Measurements from ENCODE around the gene GPNMB.

GPNMB gene

GRCh38 chr7:23273141-23273599 is 26.6 kb downstream of the GPNMB start:
- DNase-seq (ENCODE audit: low read depth in 2 of 2), result peak; percentile 44 to 45

- DNase-seq (ENCODE audit: low read depth in 2 of 2), result no peak
Measured at GRCh38 chr7:23275912-23276311, 29.3 kb downstream of the GPNMB start.

DNA sequence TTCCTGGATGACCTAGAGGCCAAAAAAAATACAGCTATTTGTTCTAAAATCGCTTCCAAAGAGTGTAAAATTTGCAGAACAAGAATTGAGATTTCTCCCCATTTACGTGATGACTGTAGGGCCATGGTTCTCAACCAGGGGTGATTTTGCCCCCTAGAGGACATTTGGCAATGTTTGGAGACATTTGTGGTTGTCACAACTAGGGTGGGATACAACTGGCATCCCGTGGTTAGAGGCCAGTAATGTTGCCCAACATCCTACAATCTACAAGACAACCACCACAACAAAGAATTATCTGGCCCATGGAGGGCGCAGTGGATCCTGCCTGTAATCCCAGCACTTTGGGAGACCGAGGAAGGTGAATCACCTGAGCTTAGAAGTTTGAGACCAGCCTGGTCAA is 29.8 kb downstream of the GPNMB start:
- DNase-seq (ENCODE audit: low read depth in 2 of 2), result no peak

GRCh38 chr7:23276947-23277346 is 30.4 kb downstream of the GPNMB start:
- DNase-seq (ENCODE audit: low read depth in 2 of 2), result no peak

DNA sequence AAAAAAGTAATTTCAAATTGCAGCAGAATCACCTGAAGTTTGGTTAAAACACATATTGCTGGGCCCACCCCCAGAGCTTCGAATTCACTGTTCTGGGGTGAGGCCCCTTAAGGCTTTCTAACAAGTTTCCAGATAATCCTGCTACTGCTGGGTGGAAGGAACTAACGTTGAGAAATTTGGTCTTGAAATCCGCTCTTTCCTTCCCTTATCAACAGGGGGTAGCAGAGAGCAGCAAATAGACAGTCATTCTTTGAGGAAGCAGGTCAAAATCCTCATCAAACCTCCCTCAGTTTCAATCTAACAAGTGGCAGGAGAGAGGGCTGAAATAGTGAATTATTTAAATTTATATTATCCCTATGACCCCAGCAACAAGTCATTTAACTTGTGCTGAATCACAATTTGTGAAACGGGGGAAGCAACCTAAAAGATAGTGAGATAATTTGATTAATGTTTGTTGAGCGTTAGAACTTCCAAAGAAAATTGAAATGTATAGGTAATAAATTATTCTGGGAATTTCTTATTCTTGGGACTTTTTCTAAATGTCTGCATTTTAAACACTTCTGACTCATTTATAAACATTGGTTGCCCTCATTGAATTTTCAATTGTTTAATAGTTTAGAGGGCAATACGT is 30.9 kb downstream of the GPNMB start:
- peak; percentile 34 to 46 for DNase-seq (ENCODE audit: low read depth in 2 of 2)

DNA sequence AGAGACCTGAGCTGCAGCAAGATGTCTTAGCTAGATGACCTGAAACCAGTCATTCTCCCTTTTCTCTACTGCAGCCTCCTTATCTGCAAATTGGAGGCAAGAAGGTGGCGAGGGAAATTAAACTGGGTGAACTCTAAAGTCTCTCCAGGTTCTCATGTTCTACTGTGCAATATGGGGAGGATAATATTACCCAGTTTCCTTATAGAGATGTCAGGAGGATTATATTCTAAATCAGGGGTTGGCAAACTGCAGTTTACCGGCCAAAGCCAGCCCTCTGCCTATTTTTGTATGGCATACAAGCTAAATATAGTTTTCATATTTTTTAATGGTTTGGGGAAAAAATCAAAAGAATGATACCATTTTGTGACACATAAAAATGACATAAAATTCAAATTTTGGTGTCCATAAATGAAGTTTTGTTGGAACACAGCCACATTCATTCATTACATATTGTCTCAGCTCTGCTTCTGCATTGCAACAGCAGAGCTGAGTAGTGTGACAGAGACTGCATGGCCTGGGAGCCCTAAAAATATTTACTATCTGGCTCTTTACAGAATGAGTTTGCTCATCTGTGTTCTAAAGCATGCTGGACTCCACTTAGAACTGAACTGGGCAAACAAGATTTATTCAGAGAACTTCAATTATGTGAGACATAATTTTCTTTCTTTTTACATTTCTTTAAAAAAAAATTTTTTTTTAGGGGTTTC is 33.4 kb downstream of the GPNMB start:
- DNase-seq (ENCODE audit: low read depth in 2 of 2), result no peak

GRCh38 chr7:23283086-23283485 is 36.5 kb downstream of the GPNMB start:
- no peak for DNase-seq (ENCODE audit: low read depth in 2 of 2)

GRCh38 chr7:23284871-23285270 is 38.3 kb downstream of the GPNMB start:
- no peak for DNase-seq (ENCODE audit: low read depth in 2 of 2)

DNA sequence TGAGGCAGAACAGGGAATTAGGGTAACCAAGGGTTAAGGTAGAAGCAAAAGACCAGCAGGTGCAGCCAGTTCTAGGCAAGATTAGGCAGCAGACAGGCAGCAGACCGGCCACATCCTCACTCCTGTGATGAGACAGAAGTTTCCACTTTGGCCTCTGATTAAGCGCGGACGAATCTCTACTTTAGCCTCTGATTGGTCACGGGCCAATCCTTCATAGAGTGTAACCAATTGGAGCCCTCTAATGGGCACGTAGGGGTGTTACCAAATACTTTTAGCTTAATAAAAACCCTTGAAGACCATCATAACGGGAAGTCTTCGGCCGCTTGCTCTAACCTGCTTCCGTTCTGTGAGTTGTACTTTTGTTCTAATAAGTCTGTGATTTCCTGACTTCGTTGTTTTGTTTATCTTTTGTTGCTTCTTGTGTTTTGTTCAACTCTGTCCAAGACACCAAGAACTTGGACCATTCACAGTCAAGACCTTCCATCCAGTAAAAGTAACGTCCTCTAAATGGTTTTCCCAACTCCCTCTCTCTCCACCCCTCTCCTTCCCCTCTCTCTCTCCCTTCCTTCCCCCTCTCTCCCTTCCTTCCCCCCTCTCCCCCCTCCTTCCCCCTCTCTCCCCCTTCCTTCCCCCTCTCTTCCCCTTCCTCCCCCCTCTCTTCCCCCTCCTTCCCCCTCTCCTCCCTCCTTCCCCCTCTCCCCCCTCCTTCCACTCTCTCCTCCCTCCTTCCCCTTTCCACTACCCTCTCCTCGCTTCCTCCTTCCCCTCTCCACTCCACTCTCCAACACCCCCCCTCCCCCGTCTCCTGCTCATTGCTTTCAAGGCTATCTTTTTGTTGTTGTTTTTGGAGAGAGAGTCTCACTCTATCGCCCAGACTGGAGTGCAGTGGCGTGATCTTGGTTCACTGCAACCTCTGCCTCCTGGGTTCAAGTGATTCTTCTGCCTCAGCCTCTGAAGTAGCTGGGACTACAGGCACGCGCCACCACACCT is 39.4 kb downstream of the GPNMB start:
- DNase-seq (ENCODE audit: low read depth in 2 of 2), result no peak

- no peak for DNase-seq (ENCODE audit: low read depth in 2 of 2)
Measured at GRCh38 chr7:23287612-23288011, 41.0 kb downstream of the GPNMB start.

DNA sequence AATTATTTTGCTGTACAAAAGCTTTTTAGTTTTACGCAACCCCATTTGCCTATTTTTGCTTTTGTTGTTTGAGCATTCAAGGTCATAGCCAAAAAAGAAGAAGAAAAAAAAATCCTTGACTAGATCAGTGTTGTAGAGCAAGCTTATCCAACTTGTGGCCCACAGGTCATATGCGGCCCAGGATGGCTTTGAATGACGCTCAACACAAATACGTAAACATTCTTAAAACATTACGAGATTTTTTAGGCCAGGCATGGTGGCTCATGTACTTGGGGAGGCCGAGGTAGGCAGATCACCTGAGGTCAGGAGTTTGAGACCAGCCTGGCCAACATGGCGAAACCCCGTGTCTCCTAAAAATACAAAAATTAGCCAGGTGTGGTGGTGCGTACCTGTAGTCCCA is 44.4 kb downstream of the GPNMB start:
- no peak for DNase-seq (ENCODE audit: low read depth in 2 of 2)

- DNase-seq (ENCODE audit: low read depth in 2 of 2), result no peak
Measured at GRCh38 chr7:23291957-23292560, 45.5 kb downstream of the GPNMB start.

DNA sequence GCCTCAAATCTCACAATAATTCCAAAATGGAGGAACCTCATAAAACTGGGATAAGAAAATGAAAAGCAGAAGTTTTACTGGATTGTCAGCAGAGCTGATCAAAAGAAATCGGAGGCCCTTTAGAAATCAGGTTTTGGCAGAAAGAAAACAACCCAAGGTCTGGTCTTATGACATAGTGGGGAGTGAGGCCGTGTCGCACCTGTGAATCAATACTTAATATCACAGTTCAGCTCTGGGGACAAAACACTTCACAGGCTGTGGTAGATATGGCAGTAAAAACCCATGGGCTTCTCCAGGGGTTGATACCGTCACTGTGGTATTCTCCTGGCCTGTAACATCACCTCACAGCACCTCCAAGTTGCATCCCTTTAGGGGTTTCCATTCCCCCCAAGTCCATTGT is 46.0 kb downstream of the GPNMB start:
- DNase-seq (ENCODE audit: low read depth in 2 of 2), result no peak

DNA sequence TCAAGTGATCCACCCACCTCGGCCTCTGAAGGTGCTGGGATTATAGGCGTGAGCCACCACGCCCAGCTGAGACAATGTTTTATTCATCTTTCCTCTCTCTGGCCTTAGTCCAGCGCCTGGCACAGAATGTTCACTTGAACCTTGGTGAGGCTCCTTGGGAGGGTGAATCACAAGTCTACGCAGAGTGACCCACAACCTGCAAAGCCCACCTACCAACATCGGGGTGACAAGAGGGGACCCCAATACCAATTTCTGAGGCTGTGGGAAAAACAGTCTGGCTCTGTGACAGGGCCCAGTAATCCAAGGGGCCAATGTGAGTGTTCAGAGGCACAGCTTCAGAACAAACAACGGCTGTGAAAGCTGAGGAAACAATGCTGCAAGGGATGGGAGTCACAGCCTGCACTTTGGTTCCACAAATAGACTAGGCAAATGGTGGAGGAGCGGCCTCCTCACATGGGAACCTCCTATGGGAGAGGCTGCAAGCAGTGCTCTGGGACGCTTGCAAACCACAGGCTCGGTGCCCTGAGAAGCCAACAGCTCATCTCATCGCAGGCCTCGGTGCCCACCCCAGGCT is 47.0 kb downstream of the GPNMB start:
- no peak for DNase-seq (ENCODE audit: low read depth in 2 of 2)

DNA sequence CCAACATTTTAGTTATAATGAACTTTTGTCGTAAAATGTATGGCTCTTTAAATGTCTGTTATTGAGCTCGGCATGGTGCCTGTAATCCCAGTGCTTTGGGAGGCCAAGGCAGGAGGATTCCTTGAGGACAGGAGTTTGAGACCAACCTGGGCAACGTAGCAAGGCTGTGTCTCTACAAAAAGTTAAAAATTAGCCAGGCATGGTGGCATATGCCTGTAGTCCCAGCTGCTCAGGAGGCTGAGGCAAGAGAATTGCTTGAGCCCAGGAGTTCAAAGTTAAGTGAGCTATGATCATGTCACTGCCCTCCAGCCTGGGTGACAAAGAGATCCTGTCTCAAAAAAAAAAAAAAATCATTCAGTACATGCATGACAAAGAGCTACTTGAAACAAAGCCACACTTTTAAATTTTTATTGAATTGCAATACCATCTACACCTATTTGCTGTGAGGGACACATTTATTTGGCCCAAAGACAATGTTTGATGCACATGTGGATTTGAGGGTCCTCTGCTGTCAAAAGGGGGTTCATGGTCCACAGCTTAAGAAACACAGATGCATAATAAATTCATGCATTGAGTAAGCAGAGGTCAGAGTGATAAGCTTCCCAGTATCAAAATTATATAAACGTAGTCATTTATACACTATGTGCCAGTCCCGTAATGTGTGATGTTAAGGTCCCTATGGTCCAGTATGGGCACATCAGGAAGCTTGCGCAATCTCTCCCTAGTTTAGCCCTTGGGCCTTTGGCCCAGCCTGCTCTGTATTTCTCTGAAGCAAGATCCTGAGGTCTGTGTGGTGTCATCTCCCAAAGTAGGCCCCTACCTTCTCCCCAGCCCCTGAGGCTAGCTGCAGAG is 48.2 kb downstream of the GPNMB start:
- no peak for DNase-seq (ENCODE audit: low read depth in 2 of 2)

- no peak for DNase-seq (ENCODE audit: low read depth in 2 of 2)
Measured at GRCh38 chr7:23295401-23295697, 48.8 kb downstream of the GPNMB start.

GRCh38 chr7:23298141-23298881 is 51.7 kb downstream of the GPNMB start:
- peak; percentile 40 to 44 for DNase-seq (ENCODE audit: low read depth in 2 of 2)

GRCh38 chr7:23298885-23299769 is 52.6 kb downstream of the GPNMB start, which contains the start of gene MALSU1:
MALSU1 (plus strand) TSS chr7:23299339; CDS start chr7:23299353, 14 bp downstream.
- peak; percentile 90 to 91 for DNase-seq (ENCODE audit: low read depth in 2 of 2)

- DNase-seq (ENCODE audit: low read depth in 2 of 2), result no peak
Measured at GRCh38 chr7:23299770-23300300, 53.3 kb downstream of the GPNMB start.
